Colonic mucosa (tissue), 4 donors: ENCODE measurements around the gene SCAI. TPM values are rescaled to one million over a fixed set of nuclear protein-coding genes. Genes with fewer than 3 reads are reported as not detected.

ENCODE experiments used
- DNase-seq: peaks from one replicate; pipeline ENCODE4 v3.0.0-alpha.2; 2020
- H3K27ac ChIP-seq: fragments of 200-600 bp; one replicate; pipeline ENCODE4 v1.8.0; 2021
- H3K27me3 ChIP-seq: fragments of 200-600 bp; one replicate; pipeline ENCODE4 v1.8.0; 2021
- H3K36me3 ChIP-seq: fragments of 200-600 bp; one replicate; pipeline ENCODE4 v1.8.0; 2021
- H3K4me1 ChIP-seq: fragments of 200-600 bp; one replicate; pipeline ENCODE4 v1.8.0; 2021; ENCODE audit warnings: mild to moderate bottlenecking
- H3K4me3 ChIP-seq: fragments of 200-600 bp; one replicate; pipeline ENCODE4 v1.8.0; 2021
- H3K9ac ChIP-seq, 2 donors: one replicate each; pipeline ENCODE4 v1.7.0; 2013; ENCODE audit warnings: control low read depth in 2 of 2, low read depth in 2 of 2, low read length in 2 of 2
- H3K9me3 ChIP-seq: fragments of 200-600 bp; one replicate; pipeline ENCODE4 v1.8.0; 2021
- CTCF ChIP-seq: fragments of 200-600 bp; IDR thresholded peaks from one replicate; pipeline ENCODE4 v1.8.0; 2022; ENCODE audit warnings: antibody characterized with exemption, mild to moderate bottlenecking
- intact Hi-C: fragments of 100-400 bp; cut with DNase I; formaldehyde crosslinking; loops from one replicate; pipeline ENCODE4 v1.14.1; 2022
- total RNA-seq, 2 donors: library from RNA; stranded (reverse); fragmentation: NEBNext Ultra II Directional in 1 of 2; extraction: Animal tissue kit (Norgen Biotek cat#: 25700) in 1 of 2; gene quantifications; one replicate each; pipeline ENCODE4 v1.2.1, GENCODE V29; 2021
- donor health status: healthy.
- donor health status: DM: no; HTN: no; CAD: no.
- donor health status: DM: no; HTN: no; CAD: no.

Gene SCAI
- total RNA-seq, 2 donors from 2014 or later, result 6.7 to 8.3 TPM

- no peak for TF ChIP-seq CTCF
- Histone ChIP-seq H3K4me3 (no peak overlapping the region), H3K9me3 (no peaks in the 10 kb centered on the region), H3K9ac (no peak overlapping the region), H3K4me1 (no peaks in the 10 kb centered on the region), H3K27ac (no peak overlapping the region), H3K27me3 (no peaks in the 10 kb centered on the region), H3K36me3 (no peaks in the 10 kb centered on the region)
- no peak for DNase-seq
- intact Hi-C loops, result no loop called here
Observed at GRCh38 chr9:124946167-124946566, 197.2 kb downstream of the SCAI start.

DNA sequence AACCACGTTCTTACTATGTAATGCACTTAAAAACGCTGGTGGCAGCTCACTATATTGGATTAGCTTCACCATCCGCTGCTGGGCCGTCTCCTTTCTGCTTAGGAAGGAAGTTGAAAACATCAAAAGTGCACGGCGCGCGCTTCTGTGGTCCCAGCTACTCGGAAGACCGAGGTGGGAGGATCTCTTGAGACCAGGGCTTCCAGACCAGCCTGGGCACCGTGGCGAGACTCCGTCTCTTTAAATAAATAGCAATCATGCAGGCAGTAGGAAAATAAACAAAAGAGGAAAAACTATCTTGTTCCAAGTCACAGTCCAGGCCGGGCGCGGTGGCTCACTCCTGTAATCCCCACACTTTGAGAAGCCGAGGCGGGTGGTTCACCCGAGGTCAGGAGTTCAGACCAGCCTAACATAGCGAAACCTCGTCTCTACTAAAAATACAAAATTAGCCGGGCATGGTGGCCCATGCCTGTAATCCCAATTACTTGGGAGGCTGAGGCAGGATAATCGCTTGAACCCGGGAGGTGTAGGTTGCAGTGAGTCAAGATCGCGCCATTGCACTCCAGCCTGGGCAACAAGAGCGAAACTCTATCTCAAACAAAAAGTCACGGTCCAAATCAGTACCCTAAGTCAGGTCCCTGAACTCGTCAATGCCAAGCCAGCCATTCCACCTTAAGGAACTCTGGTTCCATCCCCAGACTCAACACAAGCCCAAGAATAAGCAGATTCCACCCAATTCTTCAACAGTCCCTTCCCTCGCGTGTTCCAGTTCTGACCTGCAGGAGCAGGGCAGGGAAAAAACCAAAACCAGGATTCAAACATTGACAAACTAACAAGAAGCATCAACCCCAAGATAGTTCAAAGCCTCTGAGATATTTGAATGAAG, 201.4 kb downstream of the SCAI start:
- H3K4me1 ChIP-seq, result no peaks in the 10 kb centered on the region
- H3K27ac ChIP-seq, result peak overlapping the region; percentile 98
- H3K9ac ChIP-seq, result peak overlapping the region; percentile 85 to 97
- TF ChIP-seq CTCF, result no peak
- H3K4me3 ChIP-seq, result peak overlapping the region; percentile 58
- no peaks in the 10 kb centered on the region for H3K27me3 ChIP-seq
- peak; percentile 68 for DNase-seq
- H3K36me3 ChIP-seq, result no peaks in the 10 kb centered on the region
- H3K9me3 ChIP-seq, result no peaks in the 10 kb centered on the region
- intact Hi-C loops, result no loop called here

DNA sequence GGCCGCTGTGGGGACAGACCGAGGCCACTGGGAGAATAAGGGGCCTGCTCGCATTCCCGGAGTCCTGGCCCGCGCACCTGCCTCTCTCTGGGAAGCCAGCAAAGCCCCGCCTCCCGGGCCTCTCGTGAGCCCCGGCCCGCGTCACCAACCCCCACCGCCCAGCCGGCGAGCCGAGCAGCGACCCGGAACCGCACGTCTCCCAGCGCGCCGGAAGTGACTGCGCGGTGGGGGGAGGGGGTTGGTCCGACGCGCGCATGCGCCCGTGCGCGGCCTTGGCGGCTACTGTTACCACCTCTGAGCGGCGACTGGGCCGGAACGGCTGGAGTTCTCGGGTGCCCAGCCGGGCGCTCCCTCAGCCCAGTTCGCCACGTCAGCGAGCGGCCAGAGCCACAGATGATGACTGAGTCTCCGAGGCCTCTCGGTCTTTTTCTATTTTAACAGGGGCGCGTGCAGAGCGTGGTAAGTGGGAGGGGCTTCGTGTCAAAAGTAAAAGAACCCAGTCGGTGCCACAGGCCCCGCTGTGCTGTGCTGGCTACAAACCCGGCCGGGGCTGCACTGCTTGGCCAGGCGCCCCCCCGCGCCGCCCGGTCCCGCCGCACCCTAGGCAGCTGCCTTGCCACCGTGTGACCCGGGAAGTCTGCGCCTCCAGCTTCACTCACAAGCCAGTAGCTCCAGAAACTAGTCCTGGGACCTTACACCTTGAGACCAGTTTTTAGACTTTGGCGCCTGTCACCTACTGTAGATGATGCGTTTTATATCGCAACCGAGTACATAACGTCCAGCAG, 202.2 kb downstream of the SCAI start, which contains the start of gene GOLGA1:
Gene GOLGA1, minus strand, starts transcription at position 190 of the 785 bp plus-strand sequence. CDS start 2,372 bp downstream, outside the sequence.
- no peaks in the 10 kb centered on the region for H3K27me3 ChIP-seq
- no peaks in the 10 kb centered on the region for H3K4me1 ChIP-seq
- H3K36me3 ChIP-seq, result no peaks in the 10 kb centered on the region
- TF ChIP-seq CTCF, result no peak
- no peaks in the 10 kb centered on the region for H3K9me3 ChIP-seq
- peak within 1 kb of the TSS; percentile 58 for H3K4me3 ChIP-seq
- peak within 1 kb of the TSS; percentile 97 for H3K9ac ChIP-seq
- intact Hi-C loops, result no loop called here
- peak; percentile 96 for DNase-seq
- H3K27ac ChIP-seq, result peak within 1 kb of the TSS; percentile 98

- H3K27ac ChIP-seq, result peak overlapping the region; percentile 98
- no peak for TF ChIP-seq CTCF
- H3K4me1 ChIP-seq, result no peaks in the 10 kb centered on the region
- peak overlapping the region; percentile 58 for H3K4me3 ChIP-seq
- H3K27me3 ChIP-seq, result no peaks in the 10 kb centered on the region
- H3K36me3 ChIP-seq, result no peaks in the 10 kb centered on the region
- peak overlapping the region; percentile 97 for H3K9ac ChIP-seq
- no peak for DNase-seq
- no peaks in the 10 kb centered on the region for H3K9me3 ChIP-seq
- intact Hi-C loops, result no loop called here
Observed at GRCh38 chr9:124940521-124940893, 202.8 kb downstream of the SCAI start.

DNA sequence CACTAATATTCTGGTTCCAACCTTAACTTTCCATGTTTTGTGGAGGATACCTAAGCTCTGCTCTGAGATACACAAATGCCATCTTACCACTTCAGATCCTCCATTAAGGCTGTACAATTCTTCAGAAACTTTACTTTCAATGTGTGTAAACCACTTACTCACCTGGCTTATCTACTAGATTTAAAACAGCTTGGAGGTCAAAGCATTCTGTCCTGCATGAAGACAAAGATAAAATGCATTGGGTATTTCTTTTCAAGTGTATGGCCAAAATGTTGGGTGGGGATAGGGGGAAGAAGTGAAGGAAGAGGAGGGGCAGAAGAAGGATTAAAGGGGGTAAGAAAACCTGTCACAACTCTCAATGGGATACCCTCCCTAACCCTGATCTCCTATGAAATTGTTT, 203.4 kb downstream of the SCAI start:
- H3K27ac ChIP-seq, result peak overlapping the region; percentile 98
- peak overlapping the region; percentile 97 for H3K9ac ChIP-seq
- H3K4me1 ChIP-seq, result no peaks in the 10 kb centered on the region
- peak overlapping the region; percentile 58 for H3K4me3 ChIP-seq
- H3K9me3 ChIP-seq, result no peaks in the 10 kb centered on the region
- no peaks in the 10 kb centered on the region for H3K27me3 ChIP-seq
- no peak for DNase-seq
- H3K36me3 ChIP-seq, result no peaks in the 10 kb centered on the region
- no peak for TF ChIP-seq CTCF
- intact Hi-C loops, result loop anchor here (5.0 kb wide), 1 partner anchor 207 kb away; no protein-coding TSS in a partner anchor
